NCI-H2029 (cell line): Measurements from ENCODE around the gene AGMAT.
"Not testable (repeated sequence)": the region's sequence is repeated elsewhere in the genome, so short reads cannot be mapped to it uniquely, and the experiment has no call there.

Source experiments
- DNase-seq: peaks from one replicate; lab custom pipeline; 2025; lab: John Stamatoyannopoulos, UW

AGMAT gene

GRCh38 chr1:15616373-15617172, 31.7 kb upstream of the AGMAT start:
- no peak for DNase-seq

DNA sequence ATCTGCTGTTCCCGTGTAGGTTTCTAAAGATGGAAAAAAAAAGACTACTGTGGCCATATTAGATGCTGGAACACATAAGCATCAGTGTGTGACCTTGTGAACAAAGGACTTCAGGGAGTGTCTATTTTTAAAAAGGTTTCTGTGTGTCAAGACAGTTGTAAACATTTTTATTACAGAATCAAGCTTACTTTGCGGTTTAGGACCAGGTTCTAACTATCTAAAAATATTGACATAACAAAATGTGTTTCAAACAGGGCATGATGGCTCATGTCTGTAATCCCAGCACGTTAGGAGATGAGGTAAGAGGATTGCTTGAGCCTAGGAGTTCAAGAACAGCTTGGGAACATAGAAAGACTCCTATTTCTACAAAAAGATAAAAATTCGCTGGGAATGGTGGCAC, 25.3 kb upstream of the AGMAT start:
- DNase-seq, result peak; percentile 41

DNA sequence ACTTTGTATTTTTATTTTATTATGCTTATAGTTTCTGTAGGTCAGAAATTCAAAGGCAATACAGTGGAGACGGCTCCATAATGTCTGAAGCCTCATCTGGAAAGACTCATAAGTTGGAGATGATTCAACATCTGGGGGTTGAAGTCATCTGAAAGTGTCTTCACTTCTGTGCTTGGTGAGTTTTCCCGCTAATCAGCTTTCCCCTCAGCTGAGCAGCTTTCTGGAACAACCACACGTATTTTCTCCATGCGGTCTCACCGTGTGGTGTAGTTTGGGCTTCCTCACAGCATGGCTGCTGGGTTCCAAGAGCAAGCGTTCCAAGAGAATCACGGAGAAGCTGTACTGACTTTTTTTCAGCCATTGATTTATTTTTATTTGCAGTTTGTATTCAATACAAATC, 24.8 kb upstream of the AGMAT start:
- no peak for DNase-seq

DNA sequence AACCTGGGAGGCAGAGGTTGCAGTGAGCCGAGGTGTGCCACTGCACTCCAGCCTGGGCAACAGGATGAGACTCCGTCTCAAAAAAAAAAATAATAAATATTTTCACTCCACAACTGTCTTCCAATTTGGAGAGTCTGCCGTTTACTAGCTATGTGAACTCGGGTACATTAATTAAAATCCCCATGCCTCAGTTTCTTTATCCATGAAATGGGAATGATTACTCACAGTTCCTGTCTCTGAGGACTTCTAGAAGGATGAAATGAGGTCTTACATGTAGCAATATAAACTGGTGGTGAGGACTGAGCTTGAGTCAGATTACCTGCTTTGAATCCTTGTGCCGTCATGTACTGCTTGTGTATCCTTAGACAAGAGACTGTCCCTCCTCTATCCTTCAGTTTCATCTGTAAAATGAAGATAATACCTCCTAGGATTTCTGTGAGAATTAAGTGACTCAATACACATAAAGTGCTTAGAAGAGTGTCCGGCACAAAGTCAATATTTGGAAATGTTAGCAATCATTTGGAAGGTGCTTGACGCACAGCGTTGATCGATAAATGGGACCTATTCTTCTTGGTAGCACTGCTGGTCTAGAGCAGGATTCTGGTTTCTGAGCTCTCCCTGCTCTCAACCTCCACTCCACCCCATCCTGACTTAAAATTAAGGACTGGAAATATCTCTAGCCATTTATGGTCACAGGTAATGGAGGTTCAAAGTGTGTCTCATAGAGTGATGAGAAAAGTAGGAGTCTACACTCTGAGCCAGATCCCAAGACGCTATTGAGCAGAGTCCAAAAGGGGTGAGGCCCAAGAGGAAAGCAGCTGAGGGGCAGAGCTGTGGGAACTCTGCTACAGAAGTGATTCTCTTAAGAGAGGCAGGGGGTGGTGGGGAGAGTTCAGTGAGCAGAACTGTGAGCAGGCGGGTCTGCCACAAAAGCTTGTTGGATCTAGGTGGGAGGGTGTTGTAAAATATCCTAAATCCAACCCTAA, 20.8 kb upstream of the AGMAT start:
- no peak for DNase-seq

- DNase-seq, result not testable (repeated sequence)
These were observed 19.5 kb upstream of the AGMAT start for GRCh38 chr1:15604400-15604799.

GRCh38 chr1:15603966-15604282, 19.1 kb upstream of the AGMAT start:
- DNase-seq, result not testable (repeated sequence)

DNA sequence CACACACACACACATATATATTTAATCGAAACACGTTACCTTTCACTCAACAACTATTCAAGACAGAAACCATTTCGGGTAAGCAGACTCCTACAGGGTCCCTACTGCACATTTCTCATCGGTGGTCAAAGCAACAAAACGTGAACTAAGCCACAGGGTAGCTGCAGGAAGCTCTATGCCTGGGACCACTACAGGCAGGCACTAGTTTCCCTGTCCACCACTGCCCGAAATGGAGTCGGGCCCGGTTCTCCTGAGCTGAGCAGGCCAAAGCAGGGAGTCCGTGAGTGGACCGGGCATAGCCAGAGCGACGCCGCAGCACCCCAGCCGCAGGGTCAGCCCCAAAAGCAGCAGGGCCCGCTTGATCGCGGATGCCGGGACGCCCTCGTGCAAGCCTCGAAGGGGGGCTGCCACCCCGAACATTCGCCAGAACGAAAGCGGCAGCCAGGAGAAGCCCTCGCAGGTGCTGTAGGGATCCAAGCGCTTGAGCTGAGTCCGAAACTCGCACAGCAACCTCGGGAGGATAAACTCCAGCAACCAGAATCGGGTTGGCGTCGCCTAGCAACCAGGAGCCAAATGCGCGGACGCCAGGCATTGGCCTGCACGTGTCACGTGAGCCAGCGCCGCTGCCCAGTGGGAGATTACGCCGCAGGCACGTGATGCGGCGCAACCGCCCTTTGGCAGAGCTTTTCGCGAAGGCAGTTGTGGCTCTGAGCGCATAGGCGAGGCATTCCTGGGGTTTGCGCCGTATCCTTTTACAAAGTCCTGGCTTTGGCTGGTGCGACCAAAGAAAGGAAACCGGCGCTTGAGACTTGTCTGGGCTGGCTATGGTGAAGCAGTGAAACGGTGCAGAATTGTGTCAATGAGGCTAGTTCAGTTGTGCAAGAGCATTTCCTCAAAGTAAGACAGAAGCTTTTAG, 18.5 kb upstream of the AGMAT start:
- DNase-seq, result peak; percentile 95

GRCh38 chr1:15598436-15598835, 13.6 kb upstream of the AGMAT start:
- DNase-seq, result no peak

- no peak for DNase-seq
These were observed 11.2 kb upstream of the AGMAT start for GRCh38 chr1:15595809-15596617.

GRCh38 chr1:15592285-15592684, 7.4 kb upstream of the AGMAT start:
- no peak for DNase-seq

DNA sequence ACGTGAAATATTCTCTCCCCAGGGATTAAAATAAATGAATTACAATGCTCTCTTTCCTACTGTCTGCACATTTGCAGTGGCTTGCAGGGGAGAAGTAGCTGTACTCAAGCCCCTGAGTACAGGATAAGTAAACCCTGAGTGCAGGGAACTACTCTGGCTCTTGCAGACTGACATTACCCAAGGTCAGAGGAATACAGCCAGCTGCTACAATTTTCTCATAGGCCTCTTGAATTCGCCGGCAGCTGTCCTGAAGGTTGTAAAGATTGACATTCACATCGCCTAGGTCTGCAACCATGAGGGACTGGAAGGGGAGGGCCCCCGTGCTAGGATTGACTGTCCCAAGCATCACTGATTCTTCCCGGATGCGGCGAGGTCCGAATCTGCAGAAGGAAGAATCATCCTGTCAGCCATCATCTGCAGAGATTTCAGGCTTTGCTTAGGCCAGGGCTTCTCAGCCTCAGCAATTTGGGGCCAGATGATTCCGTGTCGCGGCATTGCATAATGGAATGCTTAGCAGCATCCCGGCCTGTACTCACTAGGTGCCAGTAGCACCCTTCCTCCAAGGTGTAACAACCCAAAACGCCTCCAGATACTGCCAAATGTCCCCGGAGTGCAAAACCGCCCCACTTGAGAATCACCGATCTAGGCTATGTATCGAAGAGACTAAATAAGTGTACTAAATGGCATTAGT, 1.7 kb downstream of the AGMAT start:
- no peak for DNase-seq

DNA sequence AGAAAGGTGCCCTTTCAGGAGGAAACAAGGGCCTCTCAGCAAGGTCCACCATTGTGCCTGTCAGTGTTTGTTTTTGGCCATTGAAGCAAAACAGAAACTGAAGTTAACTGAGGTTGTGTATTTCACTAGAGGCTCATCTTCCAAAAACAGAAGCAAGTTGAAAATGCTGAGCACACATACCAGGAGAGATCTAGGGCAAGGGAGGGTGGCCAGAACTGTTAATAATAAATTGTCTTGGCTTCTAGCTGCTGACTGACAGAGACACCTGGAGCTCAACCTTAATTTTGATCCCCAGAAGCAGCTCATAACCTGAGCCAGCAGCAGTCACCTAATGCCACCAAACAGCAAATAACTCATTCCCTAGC, 5.2 kb downstream of the AGMAT start:
- no peak for DNase-seq

GRCh38 chr1:15578921-15579682, 5.7 kb downstream of the AGMAT start:
- no peak for DNase-seq

DNA sequence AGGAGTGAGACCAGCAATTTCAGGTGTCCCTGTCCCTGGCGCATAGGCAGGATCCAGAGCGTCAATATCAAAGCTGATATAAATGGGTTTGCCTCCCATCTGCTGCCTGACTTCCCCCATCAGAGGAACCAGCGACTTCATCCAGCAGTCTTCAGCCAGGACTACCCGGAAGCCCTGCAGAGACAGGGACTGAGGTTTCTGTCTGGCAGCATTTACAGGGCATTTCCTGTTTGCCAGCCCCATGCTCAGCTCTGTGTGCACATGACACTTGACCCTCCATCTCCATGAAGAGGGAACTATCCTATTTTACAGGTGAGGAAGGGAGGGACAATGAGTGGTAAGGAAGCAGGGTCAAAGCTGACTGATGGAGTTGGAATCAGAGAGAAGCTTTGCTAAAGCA, 7.2 kb downstream of the AGMAT start:
- DNase-seq, result peak; percentile 68

DNA sequence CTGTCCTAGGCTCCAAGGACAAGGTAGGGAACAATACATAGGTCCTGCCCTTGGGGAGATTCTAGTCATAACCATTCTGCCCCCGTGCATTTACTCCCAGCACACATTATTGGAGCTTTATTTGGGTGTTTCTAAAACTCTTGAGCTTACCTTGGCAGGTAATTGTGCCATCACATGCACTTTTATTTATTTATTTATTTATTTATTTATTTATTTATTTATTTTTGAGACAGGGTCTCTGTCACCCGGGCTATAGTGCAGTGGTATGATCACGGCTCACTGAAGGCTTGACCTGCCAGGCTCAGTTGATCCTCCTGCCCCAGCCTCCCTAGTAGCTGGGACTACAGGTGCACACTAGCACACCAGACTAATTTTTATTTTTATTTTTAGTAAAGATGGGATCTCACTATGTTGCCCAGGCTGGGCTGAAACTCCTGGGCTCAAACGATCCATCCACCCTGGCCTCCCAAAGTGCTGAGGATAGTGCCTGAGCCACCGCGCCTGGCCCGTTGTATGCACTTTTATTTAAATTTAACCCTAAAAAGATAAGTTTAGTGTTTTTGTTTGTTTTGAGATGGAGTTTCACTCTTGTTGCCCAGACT, 9.2 kb downstream of the AGMAT start:
- no peak for DNase-seq

DNA sequence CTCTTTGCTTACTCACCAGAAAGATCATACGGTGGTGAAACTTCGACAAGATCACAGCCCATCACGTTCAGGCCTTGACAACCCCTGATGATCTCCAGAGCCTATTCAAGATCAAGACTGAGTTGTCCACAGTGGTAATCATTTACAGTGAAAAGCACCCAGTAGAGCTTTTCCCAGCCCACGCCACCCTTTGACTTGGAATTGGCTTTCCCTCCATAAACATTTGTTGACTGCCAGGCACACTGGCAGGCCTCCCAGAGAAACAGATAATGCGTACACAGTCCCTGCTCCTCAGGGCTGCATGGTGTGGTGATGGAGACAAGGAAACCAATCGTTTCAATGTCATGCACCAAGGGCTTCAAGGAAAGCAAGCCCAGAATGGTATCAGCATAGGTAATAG, 10.1 kb downstream of the AGMAT start:
- DNase-seq, result no peak

DNA sequence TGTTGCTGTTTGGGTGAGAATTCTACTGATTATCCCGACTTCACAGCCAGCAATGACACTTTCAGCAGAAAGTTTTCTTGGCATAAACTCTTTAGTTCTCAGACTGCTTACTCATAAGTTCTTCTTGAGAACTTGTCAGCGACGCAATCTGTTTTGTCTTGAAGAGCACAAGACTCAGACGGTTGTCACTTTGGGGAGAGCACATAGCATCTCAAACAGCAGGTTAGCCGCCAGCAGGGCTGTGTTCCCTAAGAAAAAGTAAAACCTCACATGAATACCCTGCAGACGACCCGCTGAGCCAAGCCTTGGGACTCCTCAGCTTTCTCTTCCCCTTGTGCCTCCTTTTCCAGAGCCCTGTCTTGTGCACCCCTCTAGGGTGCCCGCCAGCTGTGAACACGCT, 11.4 kb downstream of the AGMAT start:
- DNase-seq, result no peak

- DNase-seq, result no peak
These were observed 13.6 kb downstream of the AGMAT start for GRCh38 chr1:15571266-15571665.

GRCh38 chr1:15570861-15571260, 14.0 kb downstream of the AGMAT start:
- DNase-seq, result no peak
